HG03469 (cell line): ENCODE results near the gene MIGA2.

Source experiments
- ATAC-seq: cut with Tn5 transposase; IDR thresholded peaks from one replicate; pipeline ENCODE4 v1.9.1; 2021; ENCODE audit warnings: mild to moderate bottlenecking, moderate library complexity, moderate number of reproducible peaks; ENCODE audit not compliant: unreplicated experiment

Gene MIGA2

DNA sequence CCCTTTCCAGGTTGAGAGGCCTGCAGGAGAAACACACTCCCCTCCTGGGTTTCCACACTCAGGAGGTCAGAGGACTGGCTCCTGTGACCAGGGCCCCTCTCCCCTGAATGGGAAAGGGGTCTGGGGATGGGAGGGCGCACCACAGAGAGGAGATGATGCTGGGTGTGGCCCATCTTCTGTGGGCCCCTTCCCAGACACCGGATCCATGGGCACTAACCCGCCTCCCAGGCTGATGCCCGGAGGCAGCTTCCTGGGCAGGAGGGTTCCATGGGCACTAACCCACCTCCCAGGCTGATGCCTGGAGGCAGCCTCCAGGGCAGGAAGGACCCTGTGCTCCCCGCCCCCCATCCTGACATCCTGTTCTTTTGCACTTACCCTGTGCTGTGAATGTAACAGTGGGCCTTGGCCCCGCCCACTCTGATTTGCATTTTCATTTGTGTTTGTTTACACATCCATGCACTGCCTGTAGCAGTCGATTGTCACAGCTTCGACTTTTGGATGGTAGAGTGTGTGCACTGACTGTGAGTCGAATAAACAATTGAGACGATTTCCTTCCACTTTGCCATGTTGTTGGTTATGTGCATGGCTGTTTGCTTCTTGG is 35.2 kb downstream of the MIGA2 start:
- ATAC-seq: no peak

DNA sequence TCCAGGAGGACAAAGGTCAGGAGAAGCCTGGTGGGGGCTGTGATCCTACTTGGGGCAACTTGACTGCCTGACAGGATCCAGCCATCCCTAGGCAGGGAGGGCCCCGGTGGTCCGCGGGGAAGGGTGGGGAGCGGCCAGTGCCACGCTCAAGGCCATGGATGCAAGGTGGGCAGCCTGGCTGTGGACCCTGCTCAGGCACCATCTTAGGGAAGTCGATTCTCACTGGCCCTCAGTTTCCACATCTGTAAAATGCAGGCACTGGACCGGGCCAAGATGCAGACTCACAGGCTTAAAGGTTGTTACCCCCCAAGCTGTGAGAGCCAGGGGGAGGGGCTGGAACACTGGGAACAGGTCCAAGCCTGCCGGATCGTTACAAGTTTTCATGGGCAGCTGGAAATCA is 35.7 kb downstream of the MIGA2 start:
- ATAC-seq: no peak

DNA sequence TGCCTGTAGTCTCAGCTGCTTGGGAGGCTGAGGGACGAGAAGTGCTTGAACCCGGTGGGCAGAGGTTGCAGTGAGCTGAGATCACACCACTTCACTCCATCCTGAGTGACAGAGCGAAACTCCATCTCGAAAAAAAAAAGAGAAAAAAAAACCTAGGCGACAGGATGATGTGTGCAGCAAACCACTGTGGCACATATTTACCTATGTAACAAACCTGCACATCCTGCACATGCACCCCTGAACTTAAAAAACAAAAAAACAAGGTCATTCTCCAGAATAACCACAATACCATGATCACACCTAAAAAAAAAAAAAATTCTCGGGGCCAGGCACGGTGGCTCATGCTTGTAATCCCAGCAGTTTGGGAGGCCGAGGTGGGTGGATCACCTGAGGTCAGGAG is 37.0 kb downstream of the MIGA2 start:
- ATAC-seq: no peak

DNA sequence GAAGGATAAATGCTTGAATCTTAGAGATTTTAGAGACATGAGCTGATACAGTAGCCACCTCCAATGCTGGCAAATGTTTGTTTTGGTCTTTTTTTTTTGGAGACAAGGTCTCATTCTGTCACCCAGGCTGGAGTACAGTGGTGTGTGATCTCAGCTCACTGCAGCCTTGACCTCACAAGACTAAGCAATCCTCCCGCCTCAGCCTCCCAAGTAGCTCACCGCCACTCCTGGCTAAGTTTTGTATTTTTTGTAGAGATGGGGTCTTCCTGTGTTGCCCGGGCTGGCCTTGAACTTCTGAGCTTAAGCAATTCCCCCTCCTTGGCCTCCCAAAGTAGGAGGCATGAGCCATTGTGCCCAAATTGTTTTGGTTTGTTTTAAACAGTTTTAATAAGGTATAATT is 37.7 kb downstream of the MIGA2 start:
- no peak for ATAC-seq

DNA sequence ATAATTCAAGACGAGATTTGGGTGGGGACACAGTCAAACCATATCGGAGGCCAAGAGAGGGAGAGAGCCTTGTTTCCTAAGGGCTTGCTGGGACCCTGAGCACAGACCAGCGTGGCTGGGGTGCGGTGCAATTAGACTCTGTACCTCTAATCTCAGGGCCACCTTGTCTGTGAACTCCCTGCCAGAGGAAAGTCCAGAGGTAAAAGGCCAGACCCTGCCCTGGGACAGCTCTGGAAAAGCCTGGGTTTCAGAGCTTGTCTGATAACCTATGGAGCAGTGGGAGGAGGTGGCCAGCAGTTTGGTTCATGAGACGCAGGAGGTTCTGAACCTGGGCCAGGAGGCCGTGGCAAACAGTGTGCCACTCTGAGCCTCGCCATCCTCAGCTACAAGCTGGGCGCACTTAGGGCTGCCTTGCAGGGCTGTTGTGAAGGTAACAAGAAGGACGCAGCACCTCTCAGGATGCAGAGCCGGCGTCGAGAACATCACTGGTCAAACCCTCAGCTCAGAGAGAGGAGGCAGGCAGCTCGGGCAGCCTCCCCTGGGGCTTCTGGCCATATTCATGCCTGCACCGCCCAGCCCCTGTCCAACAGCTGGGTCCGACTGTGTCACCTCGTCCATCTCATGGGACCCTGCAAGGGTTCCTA is 39.7 kb downstream of the MIGA2 start:
- ATAC-seq: no peak

DNA sequence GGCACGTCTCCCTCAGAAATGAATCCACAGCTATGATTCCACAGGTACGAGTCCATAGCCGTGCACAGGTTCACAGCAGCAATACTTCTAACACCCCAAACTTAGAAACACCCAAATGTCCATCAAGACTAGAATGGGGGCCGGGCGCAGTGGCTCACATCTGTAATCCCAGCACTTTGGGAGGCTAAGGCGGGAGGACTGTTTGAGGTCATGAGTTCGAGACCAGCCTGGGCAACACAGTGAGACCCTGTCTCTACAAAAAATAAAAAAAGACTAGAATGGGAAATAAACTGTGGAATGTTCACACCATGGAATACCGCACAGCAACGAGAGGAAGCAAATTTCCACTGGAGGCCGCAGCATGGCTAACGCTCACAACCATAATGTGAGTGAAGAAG is 40.2 kb downstream of the MIGA2 start:
- no peak for ATAC-seq

DNA sequence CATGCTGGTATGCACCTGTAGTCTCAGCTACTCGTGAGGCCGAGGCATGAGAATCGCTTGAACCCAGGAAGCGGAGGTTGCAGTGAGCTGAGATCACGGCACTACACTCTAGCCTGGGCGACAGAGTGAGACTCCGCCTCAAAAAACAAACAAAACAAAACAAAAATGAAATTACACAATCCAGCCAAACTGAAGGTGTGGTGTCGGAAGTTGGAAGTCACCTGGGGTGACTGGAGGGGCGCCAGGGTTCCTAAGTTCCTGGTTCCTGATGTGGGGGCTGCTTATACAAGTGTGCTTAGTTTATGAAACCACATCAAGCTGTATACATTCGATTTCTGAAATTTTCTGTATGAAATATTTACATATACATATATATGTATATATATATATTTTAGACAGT is 40.8 kb downstream of the MIGA2 start:
- ATAC-seq: no peak

DNA sequence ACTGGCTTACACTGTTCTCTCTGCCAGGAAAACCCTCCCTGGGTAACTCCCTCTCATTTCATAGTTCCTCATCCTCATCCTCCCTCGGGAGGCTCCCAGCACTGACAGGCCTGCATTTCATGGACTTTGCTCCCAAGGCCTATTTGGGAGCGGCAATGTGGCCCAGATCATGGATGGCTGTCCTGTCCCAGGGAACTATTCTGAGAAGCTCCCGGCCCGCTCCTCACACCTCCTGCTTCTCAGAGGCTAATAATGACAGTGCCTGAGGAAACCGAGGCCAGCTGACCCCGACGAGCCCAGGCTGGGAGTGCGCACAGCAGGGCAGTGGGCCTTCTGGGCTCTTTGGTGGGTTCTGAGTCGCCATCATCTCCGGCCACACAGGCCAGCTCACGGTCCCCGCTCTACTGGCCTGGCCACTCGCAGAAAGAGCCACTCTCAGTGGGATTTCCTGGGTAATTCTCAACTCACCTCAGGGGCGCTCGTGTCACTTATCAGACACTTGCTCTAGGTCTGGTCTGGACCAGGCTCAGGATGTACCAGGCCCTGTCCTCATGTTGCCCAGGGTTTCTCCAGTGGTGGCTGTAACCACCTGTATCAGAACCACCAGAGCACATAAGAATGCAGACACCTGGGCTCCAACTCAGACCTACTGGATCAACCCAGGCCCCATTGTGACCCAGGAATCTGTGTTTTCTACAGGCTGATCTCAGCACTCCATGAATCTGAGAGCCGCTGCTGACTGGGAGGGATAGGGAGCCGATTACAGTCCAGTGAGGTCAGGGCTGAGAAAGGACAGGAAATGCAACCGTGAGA is 42.5 kb downstream of the MIGA2 start:
- ATAC-seq: no peak

DNA sequence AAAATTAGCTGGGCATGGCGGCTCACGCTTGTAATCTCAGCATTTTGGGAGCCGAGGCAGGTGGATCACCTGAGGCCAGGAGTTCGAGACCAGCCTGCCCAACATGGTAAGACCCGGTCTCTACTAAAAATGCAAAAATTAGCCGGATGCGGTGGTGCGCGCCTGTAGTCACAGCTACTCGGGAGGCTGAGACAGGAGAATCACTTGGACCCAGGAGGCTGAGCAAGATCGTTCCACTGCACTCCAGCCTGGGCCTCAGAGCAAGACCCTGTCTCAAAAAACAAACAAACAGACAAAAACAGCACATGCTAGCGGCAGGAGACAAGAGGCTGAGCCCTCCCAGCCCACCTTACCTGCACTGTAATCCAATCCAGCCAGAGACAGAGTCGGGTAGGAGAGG is 43.4 kb downstream of the MIGA2 start:
- ATAC-seq: no peak

DNA sequence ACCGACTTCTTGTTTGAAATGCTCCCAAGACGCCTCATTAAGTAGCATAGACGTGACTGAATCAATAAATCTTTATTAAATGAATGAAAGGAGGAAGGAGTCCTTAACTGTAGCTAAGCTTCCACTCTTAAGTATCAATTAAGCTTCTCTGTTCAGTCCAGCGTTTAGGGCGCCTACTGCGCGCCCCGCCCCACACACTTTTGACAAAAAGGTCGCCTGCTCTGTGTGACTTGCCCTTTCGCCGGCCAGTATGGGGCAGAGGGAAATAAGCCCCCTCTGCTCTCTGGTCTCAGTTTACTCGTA is 43.8 kb downstream of the MIGA2 start:
- no peak for ATAC-seq

DNA sequence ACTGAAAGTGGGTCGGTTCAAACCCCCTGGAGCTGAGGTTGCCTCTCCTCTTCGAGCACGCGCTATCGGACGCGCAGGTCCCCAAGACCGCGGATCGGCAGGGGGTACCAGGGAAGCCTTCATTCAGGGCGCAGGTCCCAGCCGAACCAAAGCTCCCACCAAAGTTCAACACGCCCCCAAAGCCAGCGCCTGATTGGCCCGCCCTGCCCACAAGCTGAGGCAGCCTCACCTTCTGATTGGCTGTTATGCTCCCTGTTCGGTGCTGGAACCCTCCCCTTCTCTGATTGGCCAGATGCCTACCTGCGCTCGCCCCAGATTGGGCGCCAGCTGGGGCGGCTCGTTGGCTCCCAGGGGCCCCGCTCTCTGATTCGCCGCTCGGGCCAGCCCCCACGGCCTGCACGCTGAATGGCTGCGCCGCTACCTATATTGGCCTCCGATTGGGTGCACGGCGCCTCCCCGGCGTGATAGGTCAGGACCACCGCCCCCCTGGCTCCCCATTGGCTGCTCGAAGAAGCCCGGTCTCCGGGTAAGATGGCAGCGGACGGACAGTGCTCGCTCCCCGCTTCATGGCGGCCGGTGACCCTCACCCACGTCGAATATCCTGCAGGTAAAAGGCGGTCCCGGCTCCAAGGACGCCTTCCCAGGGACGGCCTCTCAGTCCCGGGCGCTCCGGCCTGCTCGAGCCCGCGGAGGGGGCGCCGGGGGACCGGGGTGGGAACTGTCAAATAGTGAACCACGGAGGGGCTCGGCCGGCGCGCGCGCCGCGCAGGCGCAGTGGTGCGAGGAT is 44.4 kb downstream of the MIGA2 start, which contains the start of gene DOLPP1:
DOLPP1 (plus strand) TSS at position 511 of the 787 bp plus-strand sequence; CDS start at position 532, 21 bp downstream.
- ATAC-seq: peak; percentile 83

DNA sequence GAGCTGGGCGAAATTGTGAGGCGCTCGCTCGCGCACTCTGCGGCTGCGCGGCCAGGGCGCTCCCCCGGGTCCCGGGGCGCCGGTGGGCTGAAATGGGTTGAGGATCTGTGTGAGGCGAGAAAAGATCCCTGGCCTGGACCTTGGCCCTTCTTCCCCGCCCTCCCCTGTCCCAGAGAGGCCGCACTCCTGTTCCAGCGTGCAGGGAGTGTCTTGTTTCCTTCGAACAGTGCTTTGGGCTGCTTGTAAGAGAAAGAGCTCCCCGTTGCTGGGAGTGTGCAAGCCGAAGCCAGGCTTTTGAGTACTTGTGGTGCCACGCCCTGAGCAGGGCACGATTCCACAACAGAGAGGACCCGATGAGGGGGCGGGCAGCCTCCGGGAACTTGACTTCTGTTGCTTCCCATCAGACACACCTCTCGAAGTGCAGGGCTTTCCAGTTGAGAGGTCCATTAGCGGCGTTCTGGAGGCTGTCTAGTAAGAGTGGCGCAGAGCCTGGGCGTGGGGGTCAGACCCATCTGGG is 45.0 kb downstream of the MIGA2 start:
- ATAC-seq: peak; percentile 30

DNA sequence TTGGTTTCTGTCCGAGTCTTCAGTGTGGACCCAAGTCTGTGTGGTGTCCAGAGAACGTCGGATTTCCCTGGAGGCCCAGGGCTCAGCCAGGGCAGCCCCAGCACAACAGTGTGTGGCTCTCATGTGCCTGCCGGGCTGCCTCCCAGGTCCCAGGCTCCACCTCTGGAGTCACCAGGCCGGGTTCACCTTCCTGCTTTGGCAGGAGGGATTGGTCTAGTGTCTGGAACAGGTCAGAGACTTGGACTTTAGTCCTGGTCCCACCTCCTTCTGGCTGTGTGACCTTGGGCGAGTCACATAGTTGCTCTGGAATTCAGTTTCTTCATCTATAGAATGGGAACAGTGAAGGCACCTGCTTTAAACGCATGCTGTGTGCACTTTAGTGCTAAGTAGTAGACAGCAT is 47.7 kb downstream of the MIGA2 start:
- no peak for ATAC-seq

DNA sequence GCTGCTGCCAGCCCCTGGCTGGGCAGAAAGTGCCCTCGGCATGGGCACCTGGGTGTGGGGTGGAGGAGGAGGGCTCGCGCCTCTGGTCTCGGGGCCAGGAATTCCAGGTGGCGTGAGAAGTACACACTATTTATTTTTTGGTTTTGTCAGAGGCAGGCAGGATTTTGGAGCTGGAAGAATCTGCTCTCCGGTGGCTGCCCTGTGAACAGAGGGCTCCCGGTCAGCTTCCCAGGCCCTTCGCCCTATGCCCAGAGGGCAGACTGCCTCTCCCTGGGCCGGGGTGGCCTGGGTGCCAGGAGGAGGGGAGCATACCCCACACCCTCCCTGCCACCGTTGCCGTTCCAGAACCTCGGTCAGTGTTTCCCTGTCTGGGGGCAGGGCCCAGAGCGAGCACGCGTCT is 52.8 kb downstream of the MIGA2 start:
- no peak for ATAC-seq

DNA sequence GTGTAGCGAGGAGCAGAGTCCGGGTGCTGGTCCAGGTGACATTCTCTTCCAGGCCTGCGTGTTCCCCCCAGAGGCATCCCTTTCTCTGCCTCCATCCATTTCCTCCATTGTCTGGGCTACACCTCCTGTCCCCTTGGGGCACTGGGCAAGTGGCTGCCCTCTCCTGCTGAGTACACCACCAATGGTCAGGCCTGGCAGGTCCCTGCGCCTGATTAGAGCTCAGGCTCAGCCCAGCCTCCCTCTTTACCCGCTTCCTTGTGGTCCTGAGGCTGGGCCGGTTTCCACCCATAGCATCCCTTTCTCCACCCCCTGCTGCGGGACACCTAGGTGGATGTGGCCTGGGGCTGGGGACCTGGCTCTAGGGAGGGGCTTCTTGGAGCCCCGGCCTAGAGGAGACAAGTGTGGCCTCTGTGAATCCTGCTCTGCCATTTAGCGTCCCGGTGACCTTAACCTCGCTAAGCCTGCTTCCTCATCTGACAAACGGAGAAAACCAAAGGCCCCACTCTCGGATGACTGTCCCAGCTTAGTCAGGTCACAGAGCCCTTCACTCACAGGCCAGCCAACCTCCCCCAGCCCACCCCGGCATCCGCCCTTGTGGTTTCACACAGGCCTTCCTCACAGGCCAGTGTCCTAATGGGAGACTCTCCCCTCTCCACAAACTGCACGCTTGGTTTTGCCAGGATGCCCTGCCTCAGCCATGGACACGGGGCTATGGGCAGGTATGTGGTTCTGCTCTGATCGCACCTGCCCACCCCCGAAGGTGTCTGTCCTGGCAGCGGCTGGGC is 57.4 kb downstream of the MIGA2 start:
- ATAC-seq: no peak

DNA sequence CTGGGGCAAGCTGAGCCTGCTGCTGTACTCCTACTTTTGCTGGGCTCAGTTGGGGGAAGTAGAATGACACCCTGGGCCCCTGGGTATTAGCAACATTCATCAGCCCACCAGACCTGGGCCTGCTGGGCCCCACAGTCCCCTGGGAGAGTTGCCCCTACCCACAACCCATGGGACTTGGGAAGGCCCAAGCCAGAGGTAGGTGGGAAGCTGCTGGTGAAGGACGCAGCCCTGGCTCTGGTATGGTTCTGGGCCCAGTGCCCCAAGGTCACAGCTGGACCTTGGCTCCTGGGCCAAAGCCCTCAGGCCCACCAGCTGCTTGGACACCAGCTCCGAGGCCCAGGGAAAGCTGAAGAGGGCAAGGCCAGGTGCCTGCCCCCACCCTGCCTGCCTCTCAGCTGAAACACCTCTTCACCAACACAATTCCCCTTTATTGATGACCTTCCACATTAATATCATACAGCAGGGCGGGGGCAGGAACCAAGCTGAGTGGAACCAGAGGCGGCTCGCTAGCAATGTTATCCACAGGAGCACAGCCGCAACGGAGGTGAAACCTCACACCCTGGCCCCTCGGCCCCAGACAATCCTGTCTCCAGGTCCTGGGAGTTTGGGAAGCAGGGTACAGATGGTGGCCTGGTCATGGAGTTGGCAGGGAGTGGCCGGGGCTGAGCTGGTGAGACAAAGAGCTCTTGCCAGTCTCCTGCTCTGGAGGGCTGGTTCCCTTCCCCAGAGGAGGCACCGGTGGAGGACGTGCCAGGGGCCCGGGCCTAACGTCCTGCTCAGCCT is 58.2 kb downstream of the MIGA2 start:
- ATAC-seq: no peak

DNA sequence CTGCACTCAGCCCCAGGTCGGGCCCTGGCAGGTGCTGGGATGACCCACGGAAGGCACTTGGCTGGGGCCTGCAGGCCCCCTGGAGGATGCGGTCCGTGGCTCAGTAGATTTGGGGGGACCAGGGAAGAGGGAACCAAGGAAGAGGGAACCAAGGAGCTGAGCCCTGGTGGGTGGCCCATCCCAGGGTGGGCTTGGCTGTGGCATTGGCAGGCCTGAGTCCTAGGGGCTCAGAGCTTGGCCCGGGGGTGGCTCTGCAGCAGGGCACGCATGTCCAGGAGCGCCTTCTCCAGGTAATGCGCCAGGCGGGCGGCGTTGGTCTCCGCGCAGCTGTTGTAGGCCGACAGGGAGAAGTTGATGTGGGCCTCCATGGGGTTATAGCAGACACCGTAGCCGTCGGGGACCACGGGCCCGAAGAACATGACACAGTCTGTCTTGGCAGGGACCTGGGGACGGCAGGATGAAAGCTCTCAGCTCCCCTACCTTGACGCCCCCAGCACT is 58.8 kb downstream of the MIGA2 start:
- ATAC-seq: no peak

DNA sequence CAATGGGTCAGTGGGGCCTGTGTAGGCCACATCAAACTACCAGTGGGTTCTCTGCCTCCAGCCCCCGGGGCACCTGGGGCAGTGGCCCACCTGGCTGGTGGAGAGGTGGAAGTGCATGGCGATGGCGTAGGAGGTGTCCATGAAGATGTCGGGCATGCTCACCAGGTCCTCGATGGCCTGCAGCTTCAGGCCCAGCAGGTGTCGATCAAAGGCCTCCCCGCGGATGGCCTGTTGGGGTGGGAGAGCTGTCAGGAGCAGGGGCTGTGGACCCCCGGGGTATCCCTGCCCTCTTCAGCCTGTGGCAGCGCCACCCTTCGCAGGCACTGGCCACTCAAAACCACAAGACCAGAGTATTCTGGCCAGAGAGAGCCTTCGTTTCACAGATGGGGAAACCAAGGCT is 59.5 kb downstream of the MIGA2 start:
- ATAC-seq: no peak

DNA sequence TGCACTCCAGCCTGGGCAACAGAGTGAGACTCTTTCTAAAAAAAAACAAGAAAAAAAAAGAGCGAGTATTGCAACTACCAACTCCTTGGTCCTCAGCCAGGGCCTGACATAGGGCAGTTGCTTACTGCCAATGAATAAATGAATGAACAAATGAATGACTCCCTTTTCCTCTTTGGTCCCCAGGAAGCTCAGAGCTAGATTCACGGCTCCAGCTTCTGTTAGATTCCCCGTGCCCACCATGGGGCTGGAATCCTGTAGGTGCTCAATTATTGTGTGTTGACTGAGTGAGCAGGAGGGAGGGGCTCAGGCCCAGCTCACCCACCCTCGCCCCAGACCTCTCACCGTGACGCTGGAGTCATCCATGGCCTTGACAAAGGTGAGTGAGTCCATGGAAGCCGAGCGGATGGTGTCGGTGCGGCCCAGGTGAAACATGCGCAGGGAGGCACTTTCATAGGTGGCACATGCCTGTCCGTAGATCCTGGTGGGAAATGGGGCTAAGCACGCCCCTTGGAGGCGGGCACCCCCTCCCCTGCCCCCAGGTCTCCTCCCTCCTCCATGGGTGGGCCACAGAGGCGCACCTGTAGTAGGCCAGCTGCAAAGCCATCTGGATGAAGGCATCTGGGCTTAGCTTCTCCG is 61.4 kb downstream of the MIGA2 start:
- ATAC-seq: no peak
